Prostate gland (tissue), 2 donors: Measurements from ENCODE around the gene BANP.

Experiments
- CTCF ChIP-seq, 4 experiments: fragments of 200-600 bp in 2 of 4; fragments of 450-650 bp in 2 of 4; sonication (generic) in 2 of 4; IDR thresholded peaks; 1 replicate in 3 of 4; 2 replicates in 1 of 4; pipeline ENCODE4 v1.5.1; 2016 to 2019; ENCODE audit warnings: antibody characterized with exemption in 4 of 4, mild to moderate bottlenecking in 2 of 4, moderate library complexity in 2 of 4
- POLR2A ChIP-seq: fragments of 450-650 bp; IDR thresholded peaks from one replicate; pipeline ENCODE4 v1.6.1; 2016; ENCODE audit warnings: antibody characterized with exemption, mild to moderate bottlenecking
- POLR2AphosphoS5 ChIP-seq: sonication (generic); formaldehyde crosslinking; IDR thresholded peaks from one replicate; pipeline ENCODE4 v1.6.1; 2017; ENCODE audit warnings: antibody characterized with exemption

GRCh38 chr16:87965417-87965816, 14.2 kb downstream of the BANP start:
- TF ChIP-seq CTCF (IDR thresholded peaks at IDR 0.05) (no peak), POLR2A (no peak), POLR2AphosphoS5 (no peak)
